IMR-90 (cell line): Measurements from ENCODE around the gene ITK. TPM values are rescaled to one million over a fixed set of nuclear protein-coding genes. Genes with fewer than 3 reads are reported as not detected.

Experiments used
- ATAC-seq: fragments of 200-7000 bp; cut with Tn5 transposase; 2 replicates; pipeline ENCODE4 v1.9.1; 2020; ENCODE audit warnings: low read depth, mild to moderate bottlenecking, moderate library complexity
- BruUV-seq: library from RNA; stranded (reverse); fragments of 400-500 nt; replicated peaks from 2 replicates; lab custom pipeline; 2021; lab: Mats Ljungman, UMichigan
- CTCF ChIA-PET: fragments of 300-600 bp; formaldehyde crosslinking; extraction: SDS; loops from one replicate; lab custom pipeline; 2021; ENCODE audit warnings: antibody characterized with exemption; lab: Yijun Ruan, JAX
- POLR2A ChIA-PET: fragments of 300-600 bp; sonication (Branson Sonifier 250); formaldehyde crosslinking; loops from one replicate; lab custom pipeline; 2022; ENCODE audit warnings: antibody characterized with exemption; ENCODE audit not compliant: unreplicated experiment; lab: Charles Lee
- DNase-seq: peaks from one replicate; pipeline ENCODE4 v3.0.0; 2013
- H2AFZ ChIP-seq: replicated peaks from 2 replicates; pipeline ENCODE3; 2013; ENCODE audit warnings: low read length, mild to moderate bottlenecking; ENCODE audit not compliant: poor library complexity
- H2AK5ac ChIP-seq: 2 replicates; pipeline ENCODE4 v1.6.1; 2013; ENCODE audit warnings: low read depth, low read length, inconsistent platforms
- H2AK9ac ChIP-seq: replicated peaks from 2 replicates; pipeline ENCODE3; 2013; ENCODE audit warnings: mild to moderate bottlenecking, low read depth, low read length, moderate library complexity; ENCODE audit not compliant: poor library complexity
- H2BK120ac ChIP-seq: 2 replicates; pipeline ENCODE4 v1.6.1; 2013; ENCODE audit warnings: low read depth, low read length, inconsistent platforms
- H2BK15ac ChIP-seq: 3 replicates; pipeline ENCODE4 v1.6.1; 2013; ENCODE audit warnings: low read depth, low read length, inconsistent platforms
- H2BK20ac ChIP-seq: 2 replicates; pipeline ENCODE4 v1.6.1; 2013; ENCODE audit warnings: low read depth, mild to moderate bottlenecking, inconsistent platforms, low read length, moderate library complexity
- H2BK5ac ChIP-seq: 2 replicates; pipeline ENCODE4 v1.6.1; 2013; ENCODE audit warnings: mild to moderate bottlenecking, low read depth, low read length, inconsistent platforms; ENCODE audit not compliant: poor library complexity, severe bottlenecking
- H3K14ac ChIP-seq: replicated peaks from 2 replicates; pipeline ENCODE4 v1.6.1; 2013; ENCODE audit warnings: low read depth, low read length, inconsistent platforms
- H3K18ac ChIP-seq: 2 replicates; pipeline ENCODE4 v1.6.1; 2013; ENCODE audit warnings: low read depth, low read length, control low read depth
- H3K23ac ChIP-seq: 2 replicates; pipeline ENCODE4 v1.6.1; 2013; ENCODE audit warnings: low read depth, low read length, inconsistent platforms
- H3K27ac ChIP-seq: 2 replicates; pipeline ENCODE4 v1.5.1; 2013; ENCODE audit warnings: mild to moderate bottlenecking, control low read depth, low read length; ENCODE audit not compliant: insufficient read depth
- H3K27me3 ChIP-seq: 2 replicates; pipeline ENCODE4 v1.6.1; 2013; ENCODE audit warnings: low read length; ENCODE audit not compliant: control insufficient read depth, insufficient read depth
- H3K36me3 ChIP-seq: 2 replicates; pipeline ENCODE4 v1.6.1; 2013; ENCODE audit warnings: low read length, mixed read lengths; ENCODE audit not compliant: control insufficient read depth, insufficient read depth
- H3K4ac ChIP-seq: 2 replicates; pipeline ENCODE4 v1.6.1; 2013; ENCODE audit warnings: low read depth, low read length, inconsistent platforms
- H3K4me1 ChIP-seq: 2 replicates; pipeline ENCODE4 v1.6.1; 2013; ENCODE audit warnings: low read length, mixed read lengths; ENCODE audit not compliant: control insufficient read depth, insufficient read depth
- H3K4me2 ChIP-seq: 2 replicates; pipeline ENCODE4 v1.6.1; 2013; ENCODE audit warnings: low read depth, mild to moderate bottlenecking, control low read depth, low read length, moderate library complexity
- H3K4me3 ChIP-seq: 2 replicates; pipeline ENCODE4 v1.5.1; 2013; ENCODE audit warnings: low read depth, mild to moderate bottlenecking, control low read depth, low read length, moderate library complexity; ENCODE audit not compliant: insufficient read depth
- H3K56ac ChIP-seq: 2 replicates; pipeline ENCODE4 v1.6.1; 2013; ENCODE audit warnings: low read length, inconsistent platforms; ENCODE audit not compliant: insufficient read depth; ENCODE audit errors: extremely low read depth
- H3K79me1 ChIP-seq, 2 experiments: 2 replicates each; pipeline ENCODE4 v1.6.1; 2013; ENCODE audit warnings: low read length in 2 of 2, inconsistent platforms in 1 of 2, low read depth in 1 of 2
- H3K9ac ChIP-seq: 2 replicates; pipeline ENCODE4 v1.6.1; 2013; ENCODE audit warnings: low read depth, low read length, control low read depth
- H3K9me1 ChIP-seq: 2 replicates; pipeline ENCODE4 v1.6.1; 2013; ENCODE audit warnings: low read length, inconsistent platforms; ENCODE audit not compliant: insufficient read depth
- H3K9me3 ChIP-seq: 2 replicates; pipeline ENCODE4 v1.6.1; 2013; ENCODE audit warnings: low read length; ENCODE audit not compliant: control insufficient read depth, insufficient read depth
- H4K20me1 ChIP-seq: 2 replicates; pipeline ENCODE4 v1.6.1; 2013; ENCODE audit warnings: low read length, inconsistent platforms; ENCODE audit not compliant: insufficient read depth
- H4K5ac ChIP-seq: 2 replicates; pipeline ENCODE4 v1.6.1; 2013; ENCODE audit warnings: mild to moderate bottlenecking, low read depth, low read length, control low read depth
- H4K8ac ChIP-seq, 2 experiments: 2 replicates each; pipeline ENCODE4 v1.6.1; 2013; ENCODE audit warnings: low read depth in 2 of 2, low read length in 2 of 2, control low read depth in 1 of 2, inconsistent platforms in 1 of 2
- H4K91ac ChIP-seq: 2 replicates; pipeline ENCODE4 v1.6.1; 2013; ENCODE audit warnings: low read depth, low read length, inconsistent platforms; ENCODE audit not compliant: insufficient read depth
- BHLHE40 ChIP-seq: fragments of 150-350 bp; IDR thresholded peaks from 2 replicates; pipeline ENCODE4 v1.6.1; 2016; ENCODE audit warnings: mild to moderate bottlenecking, low read depth, low read length
- CEBPB ChIP-seq: IDR thresholded peaks from 2 replicates; pipeline ENCODE4 v1.6.1; 2012; ENCODE audit warnings: low read depth, low read length, improper control_type of control experiment
- FOS ChIP-seq: fragments of 150-350 bp; IDR thresholded peaks from 2 replicates; pipeline ENCODE4 v1.6.1; 2016; ENCODE audit warnings: low read depth, low read length
- MAFK ChIP-seq: IDR thresholded peaks from 2 replicates; pipeline ENCODE4 v1.6.1; 2012; ENCODE audit warnings: low read depth, low read length, improper control_type of control experiment
- RAD21 ChIP-seq: IDR thresholded peaks from 2 replicates; pipeline ENCODE4 v1.6.1; 2012; ENCODE audit warnings: low read length, improper control_type of control experiment
- SMC3 ChIP-seq: fragments of 150-350 bp; IDR thresholded peaks from 2 replicates; pipeline ENCODE4 v1.6.1; 2016; ENCODE audit warnings: low read depth, mild to moderate bottlenecking, antibody characterized with exemption, low read length, moderate library complexity
- WGBS, 2 experiments: methylation state at CpG; one replicate each; pipeline versions ENCODE4 v1.1.5 to v1.1.7; 2013; ENCODE audit warnings: missing lambda C conversion rate in 2 of 2; ENCODE audit not compliant: insufficient read length in 1 of 2; ENCODE audit errors: extremely low coverage in 2 of 2; 5-methylcytosine and 5-hydroxymethylcytosine counted together
- dilution Hi-C: fragments of 300-500 bp; cut with HindIII; formaldehyde crosslinking; loops from one replicate; pipeline ENCODE4 v1.14.3; 2018; ENCODE audit warnings: low sequenced_read_pairs; ENCODE audit not compliant: unreplicated experiment
- in situ Hi-C: fragments of 300-500 bp; cut with MboI; formaldehyde crosslinking; loops from 3 replicates; pipeline ENCODE4 v1.14.3; 2019; ENCODE audit warnings: low sequenced_read_pairs, inconsistent platforms, mixed read lengths
- intact Hi-C: fragments of 100-400 bp; cut with micrococcal nuclease; formaldehyde crosslinking; loops from 2 replicates; pipeline ENCODE4 v1.10.0; 2022
- polyA plus RNA-seq, 3 experiments: library from polyadenylated mRNA; depleted of rRNA; stranded (reverse); fragments of >200 nt; gene quantifications; 2 replicates each; pipeline ENCODE4 v1.2.3, GENCODE V29; 2012; ENCODE audit warnings: low replicate concordance in 1 of 3
- total RNA-seq: library from RNA; depleted of rRNA; stranded (reverse); fragments of >200 nt; gene quantifications from 2 replicates; pipeline ENCODE4 v1.2.3, GENCODE V29; 2012
- TF ChIP-seq, protein P1 (sequence below): fragments of 150-350 bp; IDR thresholded peaks from 2 replicates; pipeline ENCODE4 v1.6.1; 2017; ENCODE audit warnings: mild to moderate bottlenecking, antibody characterized with exemption, low read length, low read depth

Gene ITK
- total and polyA plus RNA-seq, 2 of the 4 experiments (the other 2 are of a cell fraction) = not detected

DNA sequence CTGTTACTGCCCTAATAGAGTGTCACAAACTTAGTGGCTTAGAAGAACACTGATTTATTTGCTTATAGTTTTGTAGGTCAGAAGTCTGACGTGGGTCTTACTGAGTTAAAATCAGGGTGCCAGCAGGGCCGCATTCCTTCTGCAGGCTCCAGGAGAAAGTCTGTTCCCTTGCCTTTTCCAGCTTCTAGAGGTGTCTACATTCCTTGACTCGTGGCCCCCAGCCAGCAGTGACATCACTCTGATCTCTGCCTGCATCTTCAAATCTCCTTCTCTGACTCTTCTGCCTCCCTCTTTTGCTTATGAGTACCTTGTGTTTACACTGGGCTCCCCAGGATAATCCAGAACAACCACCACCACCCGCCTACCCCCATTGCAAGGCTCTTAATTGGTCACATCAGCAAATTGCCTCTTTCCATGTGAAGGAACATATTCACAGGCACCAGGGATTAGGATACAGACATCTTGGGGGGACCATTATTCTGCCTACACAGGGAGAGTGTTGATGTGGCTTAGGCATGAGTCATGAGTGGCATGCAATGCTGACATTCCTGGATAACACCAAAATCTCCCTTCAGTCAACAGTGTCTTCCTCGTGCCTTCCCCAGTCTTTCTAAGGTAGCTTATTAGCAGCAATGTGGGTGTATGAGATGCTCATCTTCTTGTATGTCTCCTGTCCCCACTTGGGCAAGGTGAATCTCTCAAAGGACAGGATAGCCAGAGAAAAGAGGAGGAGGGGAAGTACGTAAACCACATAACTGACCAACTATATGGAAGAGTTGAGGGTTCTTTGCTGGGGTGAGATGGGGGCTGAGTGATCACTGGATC, 109.7 kb downstream of the ITK start:
- no peak overlapping the region for H3K18ac ChIP-seq
- no peak overlapping the region for H4K91ac ChIP-seq
- no peak overlapping the region for H2AFZ ChIP-seq
- 75% methylated on average over 2 of the region's 6 CpGs; no CpG with 5 or more reads in 1 of the 2 experiments for WGBS, 2 experiments
- H3K9ac ChIP-seq = no peak overlapping the region
- CTCF ChIA-PET = no interaction called here
- no peak overlapping the region for H2BK5ac ChIP-seq
- intact Hi-C loops = no loop called here
- H3K4ac ChIP-seq = no peak overlapping the region; the same call in 1 of the 2 replicates
- H3K4me2 ChIP-seq = no peak overlapping the region
- no peak overlapping the region for H2AK9ac ChIP-seq
- peaks cover 4% of the 10 kb centered on the region; the same call in 1 of the 2 replicates for H3K4me1 ChIP-seq
- no peaks in the 10 kb centered on the region for H4K20me1 ChIP-seq
- H2BK15ac ChIP-seq = no peak overlapping the region
- no peak overlapping the region for H3K14ac ChIP-seq
- no TSS peak for BruUV-seq
- POLR2A ChIA-PET = no interaction called here
- no peaks in the 10 kb centered on the region for H3K9me3 ChIP-seq
- peaks cover 12% of the 10 kb centered on the region; the same call in 1 of the 2 replicates for H3K9me1 ChIP-seq
- in situ Hi-C loops = no loop called here
- peak; percentile 86 for ATAC-seq
- no peak overlapping the region for H2AK5ac ChIP-seq
- H3K23ac ChIP-seq = 0 out of 2 replicates have a peak overlapping the region, but pooled peaks have one; percentile 38
- peaks cover 2% of the 10 kb centered on the region for H3K36me3 ChIP-seq
- no peak overlapping the region for H3K56ac ChIP-seq
- H2BK20ac ChIP-seq = no peak overlapping the region; the same call in 1 of the 2 replicates
- no peaks in the 10 kb centered on the region for H3K79me1 ChIP-seq
- H3K4me3 ChIP-seq = no peak overlapping the region
- peak; percentile 63 for DNase-seq
- H4K8ac ChIP-seq = peak overlapping the region in 1 of 2 experiments; percentile 74; a peak in 2 of 4 replicates
- dilution Hi-C loops = no loop called here
- no peak for TF ChIP-seq RAD21
- peak; percentile 26; the same call in 1 of the 2 replicates for TF ChIP-seq CEBPB
- no peak for TF ChIP-seq SMC3
- TF ChIP-seq BHLHE40 = peak; percentile 46; the same call in 1 of the 2 replicates
- TF ChIP-seq FOS = peak; percentile 57; the same call in 1 of the 2 replicates
- TF ChIP-seq, protein P1, sequence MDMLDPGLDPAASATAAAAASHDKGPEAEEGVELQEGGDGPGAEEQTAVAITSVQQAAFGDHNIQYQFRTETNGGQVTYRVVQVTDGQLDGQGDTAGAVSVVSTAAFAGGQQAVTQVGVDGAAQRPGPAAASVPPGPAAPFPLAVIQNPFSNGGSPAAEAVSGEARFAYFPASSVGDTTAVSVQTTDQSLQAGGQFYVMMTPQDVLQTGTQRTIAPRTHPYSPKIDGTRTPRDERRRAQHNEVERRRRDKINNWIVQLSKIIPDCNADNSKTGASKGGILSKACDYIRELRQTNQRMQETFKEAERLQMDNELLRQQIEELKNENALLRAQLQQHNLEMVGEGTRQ = no peak
- TF ChIP-seq MAFK = peak; percentile 71
- no peak overlapping the region for H4K5ac ChIP-seq
- no peaks in the 10 kb centered on the region for H3K27me3 ChIP-seq
- H3K27ac ChIP-seq = no peak overlapping the region
- peak overlapping the region; percentile 16; the same call in 1 of the 2 replicates for H2BK120ac ChIP-seq
